Astrocyte (in vitro differentiated cells and primary cell): ENCODE measurements around the gene KCNQ4. TPM values are rescaled to one million over a fixed set of nuclear protein-coding genes. Genes with fewer than 3 reads are reported as not detected.
A peak's percentile ranks its signal among the peaks of the same experiment; 100 is the strongest.

Experiments
- DNase-seq: peaks from one replicate; pipeline ENCODE4 v3.0.0-alpha.2; 2010; ENCODE audit warnings: low read depth
- FAIRE-seq: peaks from 2 replicates; lab custom pipeline; 2011; peaks lifted over from hg19 to GRCh38; lab: Jason Lieb, UNC
- H2AFZ ChIP-seq: 2 replicates; pipeline ENCODE4 v1.6.0; 2012; ENCODE audit warnings: low read depth, low read length, inconsistent platforms
- H3K27ac ChIP-seq: 2 replicates; pipeline ENCODE4 v1.5.1; 2011; ENCODE audit warnings: low read depth, low read length, inconsistent platforms
- H3K27me3 ChIP-seq: 2 replicates; pipeline ENCODE4 v1.6.0; 2011; ENCODE audit warnings: low read length, inconsistent platforms; ENCODE audit not compliant: insufficient read depth
- H3K36me3 ChIP-seq: 2 replicates; pipeline ENCODE4 v1.5.1; 2011; ENCODE audit warnings: low read length, inconsistent platforms; ENCODE audit not compliant: insufficient read depth
- H3K4me1 ChIP-seq: 2 replicates; pipeline ENCODE4 v1.5.1; 2011; ENCODE audit warnings: low read length, inconsistent platforms; ENCODE audit not compliant: insufficient read depth
- H3K4me2 ChIP-seq: 2 replicates; pipeline ENCODE4 v1.6.0; 2012; ENCODE audit warnings: low read length, inconsistent platforms
- H3K4me3 ChIP-seq: 2 replicates; pipeline ENCODE4 v1.5.1; 2011; ENCODE audit warnings: low read depth, mild to moderate bottlenecking, low read length, inconsistent platforms; ENCODE audit not compliant: insufficient read depth
- H3K79me2 ChIP-seq: 2 replicates; pipeline ENCODE4 v1.6.0; 2012; ENCODE audit warnings: mild to moderate bottlenecking, low read length, inconsistent platforms; ENCODE audit not compliant: insufficient read depth
- H3K9ac ChIP-seq: 2 replicates; pipeline ENCODE4 v1.6.0; 2012; ENCODE audit warnings: mild to moderate bottlenecking, low read length, inconsistent platforms
- H3K9me3 ChIP-seq: 2 replicates; pipeline ENCODE4 v1.5.1; 2012; ENCODE audit warnings: low read depth, mild to moderate bottlenecking, low read length, inconsistent platforms; ENCODE audit not compliant: insufficient read depth
- H4K20me1 ChIP-seq: 2 replicates; pipeline ENCODE4 v1.6.0; 2012; ENCODE audit warnings: low read length, inconsistent platforms; ENCODE audit not compliant: insufficient read depth
- H3K27ac Mint-ChIP-seq: one replicate; pipeline ENCODE4 v1.8.0; 2021; ENCODE audit warnings: mild to moderate bottlenecking, mixed read lengths; ENCODE audit not compliant: unreplicated experiment
- H3K27me3 Mint-ChIP-seq: one replicate; pipeline ENCODE4 v1.8.0; 2021; ENCODE audit warnings: low read depth, mixed read lengths; ENCODE audit not compliant: unreplicated experiment
- H3K36me3 Mint-ChIP-seq: one replicate; pipeline ENCODE4 v1.8.0; 2021; ENCODE audit warnings: low read depth, mixed read lengths; ENCODE audit not compliant: unreplicated experiment
- H3K4me1 Mint-ChIP-seq: one replicate; pipeline ENCODE4 v1.8.0; 2021; ENCODE audit warnings: low read depth, mixed read lengths; ENCODE audit not compliant: unreplicated experiment
- H3K4me3 Mint-ChIP-seq: one replicate; pipeline ENCODE4 v1.8.0; 2021; ENCODE audit warnings: mild to moderate bottlenecking, moderate library complexity, mixed read lengths; ENCODE audit not compliant: unreplicated experiment
- H3K9me3 Mint-ChIP-seq: one replicate; pipeline ENCODE4 v1.8.0; 2021; ENCODE audit warnings: mild to moderate bottlenecking, mixed read lengths; ENCODE audit not compliant: unreplicated experiment
- EZH2 ChIP-seq: IDR thresholded peaks from 2 replicates; pipeline ENCODE4 v1.6.1; 2012; ENCODE audit warnings: mild to moderate bottlenecking, low read length, inconsistent platforms; ENCODE audit not compliant: insufficient read depth
- total RNA-seq: library from RNA; stranded (reverse); gene quantifications from 2 replicates; pipeline ENCODE4 v1.2.1, GENCODE V29; 2021
- TF ChIP-seq, protein P1 (sequence below): IDR thresholded peaks from 2 replicates; pipeline ENCODE4 v1.5.1; 2011; ENCODE audit warnings: low read depth, mild to moderate bottlenecking, inconsistent platforms, low read length, moderate library complexity; ENCODE audit not compliant: insufficient read depth

Gene KCNQ4
- total RNA-seq, 1 donor from 2014 or later, result 0.89 TPM

DNA sequence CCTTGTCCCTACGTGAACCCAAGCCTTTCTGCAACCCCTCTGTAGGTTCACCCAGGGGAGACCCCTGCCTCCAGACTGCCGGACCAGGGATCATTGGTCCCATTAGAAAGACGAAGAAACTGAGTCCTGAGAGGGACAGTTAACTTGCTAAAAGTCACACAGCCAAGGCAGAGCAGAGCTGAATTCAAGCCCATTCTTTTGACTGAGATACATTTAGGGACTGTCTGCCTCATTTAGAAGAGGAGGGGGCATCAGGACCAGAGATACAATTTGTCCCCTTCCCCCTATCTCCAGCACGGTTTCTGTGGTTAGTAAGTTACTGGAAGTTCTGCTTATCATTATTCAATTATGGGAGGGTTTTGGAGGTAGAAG lies 19.1 kb downstream of the KCNQ4 start:
- Histone ChIP-seq H2AFZ (no peak overlapping the region), H3K4me1 (peaks cover 7% of the 10 kb centered on the region), H3K27ac (no peak overlapping the region), H3K9me3 (no peaks in the 10 kb centered on the region), H3K4me2 (peak overlapping the region; percentile 90), H4K20me1 (no peaks in the 10 kb centered on the region), H3K27me3 (peaks cover 6% of the 10 kb centered on the region), H3K9ac (no peak overlapping the region), H3K4me3 (no peak overlapping the region), H3K79me2 (no peaks in the 10 kb centered on the region), H3K36me3 (no peaks in the 10 kb centered on the region)
- no peaks in the 10 kb centered on the region for H3K36me3 Mint-ChIP-seq
- peaks cover 4% of the 10 kb centered on the region for H3K9me3 Mint-ChIP-seq
- TF ChIP-seq, protein P1, sequence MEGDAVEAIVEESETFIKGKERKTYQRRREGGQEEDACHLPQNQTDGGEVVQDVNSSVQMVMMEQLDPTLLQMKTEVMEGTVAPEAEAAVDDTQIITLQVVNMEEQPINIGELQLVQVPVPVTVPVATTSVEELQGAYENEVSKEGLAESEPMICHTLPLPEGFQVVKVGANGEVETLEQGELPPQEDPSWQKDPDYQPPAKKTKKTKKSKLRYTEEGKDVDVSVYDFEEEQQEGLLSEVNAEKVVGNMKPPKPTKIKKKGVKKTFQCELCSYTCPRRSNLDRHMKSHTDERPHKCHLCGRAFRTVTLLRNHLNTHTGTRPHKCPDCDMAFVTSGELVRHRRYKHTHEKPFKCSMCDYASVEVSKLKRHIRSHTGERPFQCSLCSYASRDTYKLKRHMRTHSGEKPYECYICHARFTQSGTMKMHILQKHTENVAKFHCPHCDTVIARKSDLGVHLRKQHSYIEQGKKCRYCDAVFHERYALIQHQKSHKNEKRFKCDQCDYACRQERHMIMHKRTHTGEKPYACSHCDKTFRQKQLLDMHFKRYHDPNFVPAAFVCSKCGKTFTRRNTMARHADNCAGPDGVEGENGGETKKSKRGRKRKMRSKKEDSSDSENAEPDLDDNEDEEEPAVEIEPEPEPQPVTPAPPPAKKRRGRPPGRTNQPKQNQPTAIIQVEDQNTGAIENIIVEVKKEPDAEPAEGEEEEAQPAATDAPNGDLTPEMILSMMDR, result no peak
- TF ChIP-seq EZH2, result no peak
- H3K4me3 Mint-ChIP-seq, result no peak overlapping the region
- H3K27ac Mint-ChIP-seq, result no peak overlapping the region
- H3K4me1 Mint-ChIP-seq, result peaks cover 6% of the 10 kb centered on the region
- H3K27me3 Mint-ChIP-seq, result peaks cover 37% of the 10 kb centered on the region
- DNase-seq, result no peak
- FAIRE-seq, result no peak

DNA sequence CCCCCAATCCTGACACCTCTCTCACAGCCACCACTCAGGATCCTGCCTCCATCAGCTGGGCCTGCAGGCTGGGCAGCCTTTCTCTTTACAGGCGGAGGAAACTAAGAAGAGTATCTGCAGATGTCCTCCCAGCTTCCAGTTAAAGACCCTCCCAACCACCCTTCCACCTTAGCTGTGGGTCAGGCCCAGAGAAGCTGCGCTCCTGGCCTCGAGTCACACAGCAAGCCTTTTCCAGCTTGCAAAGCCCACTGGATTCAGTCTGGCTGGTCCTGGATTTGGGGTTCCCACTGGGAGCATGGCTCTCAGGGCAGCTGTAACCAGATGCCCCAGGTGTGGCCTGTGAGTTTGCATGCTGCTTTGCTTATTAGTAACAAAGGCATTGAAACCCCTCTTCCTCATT lies 19.9 kb downstream of the KCNQ4 start:
- no peaks in the 10 kb centered on the region for H4K20me1 ChIP-seq
- Mint-ChIP-seq H3K4me1 (peaks cover 10% of the 10 kb centered on the region), H3K27ac (no peak overlapping the region), H3K27me3 (peaks cover 41% of the 10 kb centered on the region), H3K9me3 (peaks cover 4% of the 10 kb centered on the region), H3K36me3 (no peaks in the 10 kb centered on the region), H3K4me3 (no peak overlapping the region)
- no peak overlapping the region for H2AFZ ChIP-seq
- TF ChIP-seq, protein P1, result no peak
- TF ChIP-seq EZH2, result no peak
- no peak overlapping the region for H3K4me2 ChIP-seq
- H3K27me3 ChIP-seq, result peaks cover 6% of the 10 kb centered on the region
- DNase-seq (no peak), FAIRE-seq (no peak)
- no peak overlapping the region for H3K4me3 ChIP-seq
- H3K9ac ChIP-seq, result no peak overlapping the region
- no peaks in the 10 kb centered on the region for H3K79me2 ChIP-seq
- H3K9me3 ChIP-seq, result no peaks in the 10 kb centered on the region
- no peak overlapping the region for H3K27ac ChIP-seq
- no peaks in the 10 kb centered on the region for H3K36me3 ChIP-seq
- H3K4me1 ChIP-seq, result peaks cover 7% of the 10 kb centered on the region

- no peak overlapping the region for H3K4me3 ChIP-seq
- H3K36me3 ChIP-seq, result no peaks in the 10 kb centered on the region
- Mint-ChIP-seq H3K36me3 (no peaks in the 10 kb centered on the region), H3K27ac (no peak overlapping the region), H3K27me3 (peaks cover 45% of the 10 kb centered on the region), H3K4me1 (peaks cover 10% of the 10 kb centered on the region), H3K9me3 (peaks cover 4% of the 10 kb centered on the region), H3K4me3 (no peak overlapping the region)
- H3K9ac ChIP-seq, result no peak overlapping the region
- H4K20me1 ChIP-seq, result no peaks in the 10 kb centered on the region
- peaks cover 6% of the 10 kb centered on the region for H3K27me3 ChIP-seq
- FAIRE-seq (no peak), DNase-seq (no peak)
- H3K79me2 ChIP-seq, result no peaks in the 10 kb centered on the region
- no peak overlapping the region for H3K27ac ChIP-seq
- no peak overlapping the region for H2AFZ ChIP-seq
- no peak overlapping the region for H3K4me2 ChIP-seq
- no peaks in the 10 kb centered on the region for H3K9me3 ChIP-seq
- peaks cover 7% of the 10 kb centered on the region for H3K4me1 ChIP-seq
- TF ChIP-seq EZH2, result no peak
- TF ChIP-seq, protein P1, result no peak
Measured at GRCh38 chr1:40803902-40804301, 20.3 kb downstream of the KCNQ4 start.
